Panc1 (cell line): ENCODE results near the gene MTA1. TPM values are rescaled to one million over a fixed set of nuclear protein-coding genes. Genes with fewer than 3 reads are reported as not detected.

Experiments
- ATAC-seq: fragments of 200-7000 bp; cut with Tn5 transposase; 2 replicates; pipeline ENCODE4 v1.9.1; 2020; ENCODE audit warnings: mild to moderate bottlenecking, moderate library complexity
- BruUV-seq: library from RNA; stranded (reverse); fragments of 400-500 nt; replicated peaks from 2 replicates; lab custom pipeline; 2021; lab: Mats Ljungman, UMichigan
- CTCF ChIA-PET: fragments of 300-600 bp; sonication (Branson Sonifier 250); formaldehyde crosslinking; loops from one replicate; lab custom pipeline; 2022; ENCODE audit warnings: antibody characterized with exemption; lab: Charles Lee
- POLR2A ChIA-PET: fragments of 300-600 bp; sonication (Branson Sonifier 250); formaldehyde crosslinking; loops from one replicate; lab custom pipeline; 2022; ENCODE audit warnings: antibody characterized with exemption; lab: Charles Lee
- DNase-seq: peaks from one replicate; pipeline ENCODE4 v3.0.0-alpha.2; 2010; ENCODE audit warnings: low read depth, low spot score
- H3K27ac ChIP-seq: 2 replicates; pipeline ENCODE4 v1.5.1; 2011; ENCODE audit warnings: mild to moderate bottlenecking, low read length, inconsistent platforms
- H3K27me3 ChIP-seq: fragments of 200-500 bp; sonication (Bioruptor generic); 2 replicates; pipeline ENCODE4 v1.6.0; 2014; ENCODE audit warnings: low read length, inconsistent platforms; ENCODE audit not compliant: control insufficient read depth, insufficient read depth
- H3K36me3 ChIP-seq: fragments of 200-500 bp; sonication (Bioruptor generic); 2 replicates; pipeline ENCODE4 v1.5.1; 2014; ENCODE audit warnings: inconsistent platforms, mild to moderate bottlenecking, low read length, moderate library complexity; ENCODE audit not compliant: control insufficient read depth, insufficient read depth
- H3K4me1 ChIP-seq: 2 replicates; pipeline ENCODE4 v1.5.1; 2011; ENCODE audit warnings: inconsistent platforms, mild to moderate bottlenecking, low read length, moderate library complexity; ENCODE audit not compliant: control insufficient read depth, insufficient read depth
- H3K4me3 ChIP-seq, 2 experiments: 2 replicates each; pipeline ENCODE4 v1.5.1; 2011 to 2012; ENCODE audit warnings: low read depth in 2 of 2, low read length in 2 of 2, mild to moderate bottlenecking in 2 of 2, inconsistent platforms in 1 of 2, moderate library complexity in 1 of 2
- H3K9me3 ChIP-seq: fragments of 200-500 bp; sonication (Bioruptor generic); 2 replicates; pipeline ENCODE4 v1.5.1; 2014; ENCODE audit warnings: low read depth, mild to moderate bottlenecking, inconsistent platforms, low read length, moderate library complexity; ENCODE audit not compliant: control insufficient read depth, insufficient read depth
- POLR2AphosphoS5 ChIP-seq: IDR thresholded peaks from 2 replicates; pipeline ENCODE4 v1.6.1; 2012; ENCODE audit warnings: mild to moderate bottlenecking, low read depth, low read length, moderate library complexity
- REST ChIP-seq, 2 experiments: IDR thresholded peaks; 2 replicates each; pipeline ENCODE4 v1.6.1; 2011 to 2012; ENCODE audit warnings: low read depth in 2 of 2, control low read depth in 1 of 2, low read length in 1 of 2, mild to moderate bottlenecking in 1 of 2, moderate library complexity in 1 of 2; ENCODE audit not compliant: insufficient read depth in 1 of 2
- SIN3A ChIP-seq: IDR thresholded peaks from 2 replicates; pipeline ENCODE4 v1.6.1; 2012; ENCODE audit warnings: low read depth, mild to moderate bottlenecking, low read length, moderate library complexity, borderline replicate concordance; ENCODE audit not compliant: insufficient read depth
- TCF7L2 ChIP-seq: IDR thresholded peaks from 2 replicates; pipeline ENCODE4 v1.6.1; 2011; ENCODE audit warnings: mild to moderate bottlenecking, low read depth, low read length, inconsistent platforms
- in situ Hi-C: cut with HindIII; loops from 2 replicates; pipeline ENCODE4 v1.10.0; 2016; ENCODE audit warnings: low sequenced_read_pairs, low pct_unique_long_range_greater_than_20kb
- intact Hi-C: fragments of 100-400 bp; cut with micrococcal nuclease; formaldehyde crosslinking; loops from one replicate; pipeline ENCODE4 v1.10.0; 2022; ENCODE audit not compliant: unreplicated experiment
- total RNA-seq: library from RNA; stranded (reverse); gene quantifications from one replicate; pipeline ENCODE4 v1.2.1, GENCODE V29; 2021; ENCODE audit not compliant: unreplicated experiment
- TF ChIP-seq, protein P1 (sequence below): fragments of 450-650 bp; IDR thresholded peaks from 2 replicates; pipeline ENCODE4 v1.5.1; 2017; ENCODE audit warnings: mild to moderate bottlenecking

Gene MTA1
- total RNA-seq, 1 experiment from 2014 or later = 105 TPM

DNA sequence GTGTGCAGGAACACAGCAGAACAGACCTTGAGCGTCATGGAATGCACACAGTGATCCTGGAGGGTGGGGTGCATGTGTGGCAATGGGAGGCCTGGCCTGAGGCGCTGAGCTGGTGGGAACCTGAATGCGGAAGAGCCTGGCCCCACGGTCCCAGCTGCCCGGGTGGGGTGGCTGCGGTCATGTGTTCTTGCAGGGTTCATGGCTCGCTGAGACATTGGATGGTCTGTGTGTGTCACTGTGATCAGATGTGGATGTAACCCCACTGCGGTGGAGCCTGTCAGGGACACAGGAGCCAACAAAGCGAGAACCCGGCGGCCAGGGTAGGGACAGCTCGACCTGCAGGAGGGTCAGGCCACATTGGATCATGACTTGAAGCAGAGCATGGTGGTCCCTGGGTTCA, 23.2 kb downstream of the MTA1 start:
- no peaks in the 10 kb centered on the region for H3K4me1 ChIP-seq
- TF ChIP-seq TCF7L2 (no peak), REST (IDR thresholded peaks at IDR 0.05; ENCODE audit: insufficient read depth in 1 of 2, low read depth in 2 of 2, low read length in 1 of 2) (no peak), SIN3A (no peak), POLR2AphosphoS5 (no peak)
- TF ChIP-seq, protein P1, sequence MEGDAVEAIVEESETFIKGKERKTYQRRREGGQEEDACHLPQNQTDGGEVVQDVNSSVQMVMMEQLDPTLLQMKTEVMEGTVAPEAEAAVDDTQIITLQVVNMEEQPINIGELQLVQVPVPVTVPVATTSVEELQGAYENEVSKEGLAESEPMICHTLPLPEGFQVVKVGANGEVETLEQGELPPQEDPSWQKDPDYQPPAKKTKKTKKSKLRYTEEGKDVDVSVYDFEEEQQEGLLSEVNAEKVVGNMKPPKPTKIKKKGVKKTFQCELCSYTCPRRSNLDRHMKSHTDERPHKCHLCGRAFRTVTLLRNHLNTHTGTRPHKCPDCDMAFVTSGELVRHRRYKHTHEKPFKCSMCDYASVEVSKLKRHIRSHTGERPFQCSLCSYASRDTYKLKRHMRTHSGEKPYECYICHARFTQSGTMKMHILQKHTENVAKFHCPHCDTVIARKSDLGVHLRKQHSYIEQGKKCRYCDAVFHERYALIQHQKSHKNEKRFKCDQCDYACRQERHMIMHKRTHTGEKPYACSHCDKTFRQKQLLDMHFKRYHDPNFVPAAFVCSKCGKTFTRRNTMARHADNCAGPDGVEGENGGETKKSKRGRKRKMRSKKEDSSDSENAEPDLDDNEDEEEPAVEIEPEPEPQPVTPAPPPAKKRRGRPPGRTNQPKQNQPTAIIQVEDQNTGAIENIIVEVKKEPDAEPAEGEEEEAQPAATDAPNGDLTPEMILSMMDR = no peak
- ChIA-PET POLR2A (no interaction called here), CTCF (no interaction called here)
- H3K4me3 ChIP-seq = no peak overlapping the region
- H3K27ac ChIP-seq = no peak overlapping the region
- no peaks in the 10 kb centered on the region for H3K9me3 ChIP-seq
- BruUV-seq = no TSS peak
- in situ Hi-C loops (no loop called here), intact Hi-C loops (no loop called here)
- no peaks in the 10 kb centered on the region for H3K36me3 ChIP-seq
- no peaks in the 10 kb centered on the region for H3K27me3 ChIP-seq
- ATAC-seq (no peak), DNase-seq (no peak)

DNA sequence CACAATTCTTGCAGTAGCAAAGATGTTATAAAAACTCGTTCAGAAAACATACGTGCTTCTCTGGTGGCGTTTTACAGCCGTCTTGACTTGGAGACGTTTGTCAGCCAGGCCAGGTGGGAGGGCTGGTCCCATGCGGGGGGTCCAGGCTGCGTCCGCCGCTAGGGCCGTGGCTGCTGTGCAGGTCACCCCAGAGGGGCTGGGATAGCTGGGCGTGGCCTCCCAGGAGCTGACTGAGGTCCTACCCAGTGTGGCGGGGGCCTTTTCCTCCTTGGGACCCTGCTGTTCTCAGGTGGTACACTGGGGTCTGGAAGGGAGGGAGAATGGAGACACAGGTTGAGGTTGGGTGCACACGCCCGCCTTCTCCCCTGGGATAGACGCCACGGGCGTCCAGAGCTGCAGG, 25.2 kb downstream of the MTA1 start:
- DNase-seq (no peak), ATAC-seq (no peak)
- Histone ChIP-seq H3K4me3 (no peak overlapping the region), H3K27me3 (no peaks in the 10 kb centered on the region), H3K36me3 (no peaks in the 10 kb centered on the region), H3K27ac (no peak overlapping the region), H3K4me1 (no peaks in the 10 kb centered on the region), H3K9me3 (no peaks in the 10 kb centered on the region)
- in situ Hi-C loops (no loop called here), intact Hi-C loops (no loop called here)
- POLR2A ChIA-PET = no interaction called here
- BruUV-seq = no TSS peak
- no peak for TF ChIP-seq REST (IDR thresholded peaks at IDR 0.05; ENCODE audit: insufficient read depth in 1 of 2, low read depth in 2 of 2, low read length in 1 of 2)
- no peak for TF ChIP-seq POLR2AphosphoS5
- no peak for TF ChIP-seq SIN3A
- TF ChIP-seq, protein P1 = no peak
- no peak for TF ChIP-seq TCF7L2
- CTCF ChIA-PET = no interaction called here
